HAP-1 (cell line): ENCODE measurements around the gene NAALADL2.
"Not testable (repeated sequence)": the region's sequence is repeated elsewhere in the genome, so short reads cannot be mapped to it uniquely, and the experiment has no call there.

ENCODE experiments used
- DNase-seq, 2 experiments: peaks; one replicate each; pipeline ENCODE4 v3.0.0-alpha.2; 2016 to 2020; ENCODE audit warnings: low spot score in 2 of 2
- H3K27me3 ChIP-seq: fragments of 250-450 bp; sonication (Bioruptor Pico); 2 replicates; pipeline ENCODE4 v1.5.1; 2020; ENCODE audit warnings: low read depth, mild to moderate bottlenecking, moderate library complexity
- H3K36me3 ChIP-seq: fragments of 250-450 bp; sonication (Bioruptor Pico); replicated peaks from 2 replicates; pipeline ENCODE4 v1.5.1; 2020; ENCODE audit warnings: mild to moderate bottlenecking
- H3K4me1 ChIP-seq: fragments of 250-450 bp; sonication (Bioruptor Pico); 2 replicates; pipeline ENCODE4 v1.5.1; 2020; ENCODE audit warnings: mild to moderate bottlenecking
- H3K4me3 ChIP-seq: fragments of 250-450 bp; sonication (Bioruptor Pico); 2 replicates; pipeline ENCODE4 v1.5.1; 2020; ENCODE audit warnings: mild to moderate bottlenecking, moderate library complexity
- H3K9me3 ChIP-seq: fragments of 250-450 bp; sonication (Bioruptor Pico); 2 replicates; pipeline ENCODE4 v1.5.1; 2020; ENCODE audit warnings: mild to moderate bottlenecking, moderate library complexity
- in situ Hi-C: fragments of 300-500 bp; cut with MboI; formaldehyde crosslinking; loops from 3 replicates; pipeline ENCODE4 v1.14.3; 2020; ENCODE audit warnings: low sequenced_read_pairs, inconsistent platforms, mixed read lengths

NAALADL2 gene

DNA sequence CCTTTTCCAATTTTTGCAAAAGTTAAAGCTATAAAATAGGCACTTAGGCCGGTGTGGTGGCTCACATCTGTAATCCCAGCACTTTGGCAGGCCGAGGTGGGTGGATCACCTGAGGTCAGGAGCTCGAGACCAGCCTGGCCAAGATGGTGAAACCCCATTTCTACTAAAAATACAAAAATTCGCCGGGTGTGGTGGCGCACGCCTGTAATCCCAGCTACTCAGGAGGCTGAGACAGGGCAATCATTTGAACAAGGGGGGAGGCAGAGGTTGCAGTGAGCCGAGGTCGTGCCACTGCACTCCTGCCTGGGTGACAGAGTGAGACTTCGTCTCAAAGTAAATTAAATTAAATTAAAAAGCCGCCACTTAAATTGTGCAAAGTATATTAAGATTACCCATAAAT, 412.3 kb downstream of the NAALADL2 start:
- H3K4me1 ChIP-seq: peaks cover 13% of the 10 kb centered on the region
- H3K36me3 ChIP-seq, H3K27me3 ChIP-seq, DNase-seq, H3K9me3 ChIP-seq, H3K4me3 ChIP-seq, in situ Hi-C loops: not testable (repeated sequence)

DNA sequence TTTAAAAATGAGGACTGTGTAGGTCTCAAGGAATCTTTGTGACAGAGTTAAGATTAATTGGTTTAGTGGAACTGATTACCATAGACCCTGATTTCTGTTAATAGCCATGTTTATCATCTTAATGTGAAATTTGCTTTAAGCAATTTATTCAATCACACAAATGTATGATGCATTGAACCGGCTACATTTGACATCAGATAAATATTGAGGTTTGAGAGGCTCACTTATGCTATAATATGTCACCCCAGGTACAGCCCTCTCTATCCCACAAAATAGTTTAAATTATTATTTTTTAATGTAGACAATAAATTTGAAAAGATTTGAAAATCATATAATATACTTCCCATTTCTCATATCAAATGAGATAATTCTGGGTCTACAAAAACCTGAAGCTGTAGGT, 413.3 kb downstream of the NAALADL2 start:
- Histone ChIP-seq H3K27me3 (no peaks in the 10 kb centered on the region), H3K9me3 (no peaks in the 10 kb centered on the region), H3K4me3 (no peak overlapping the region), H3K36me3 (no peaks in the 10 kb centered on the region), H3K4me1 (peaks cover 13% of the 10 kb centered on the region)
- in situ Hi-C loops: no loop called here
- DNase-seq: no peak

GRCh38 chr3:175273573-175273972, 414.4 kb downstream of the NAALADL2 start:
- Histone ChIP-seq H3K4me3 (no peak overlapping the region), H3K36me3 (no peaks in the 10 kb centered on the region), H3K4me1 (peaks cover 13% of the 10 kb centered on the region), H3K9me3 (no peaks in the 10 kb centered on the region), H3K27me3 (no peaks in the 10 kb centered on the region)
- in situ Hi-C loops: no loop called here
- DNase-seq: no peak

GRCh38 chr3:175274056-175274455, 414.9 kb downstream of the NAALADL2 start:
- no peak for DNase-seq
- no peaks in the 10 kb centered on the region for H3K27me3 ChIP-seq
- in situ Hi-C loops: no loop called here
- no peak overlapping the region for H3K4me3 ChIP-seq
- H3K36me3 ChIP-seq: no peaks in the 10 kb centered on the region
- peaks cover 13% of the 10 kb centered on the region for H3K4me1 ChIP-seq
- no peaks in the 10 kb centered on the region for H3K9me3 ChIP-seq

GRCh38 chr3:175274474-175275218, 415.5 kb downstream of the NAALADL2 start:
- Histone ChIP-seq H3K9me3 (no peaks in the 10 kb centered on the region), H3K4me1 (peaks cover 13% of the 10 kb centered on the region), H3K4me3 (no peak overlapping the region), H3K36me3 (no peaks in the 10 kb centered on the region), H3K27me3 (no peaks in the 10 kb centered on the region)
- DNase-seq: no peak
- in situ Hi-C loops: no loop called here

- no peaks in the 10 kb centered on the region for H3K27me3 ChIP-seq
- in situ Hi-C loops: no loop called here
- H3K4me1 ChIP-seq: no peaks in the 10 kb centered on the region
- DNase-seq: no peak
- no peaks in the 10 kb centered on the region for H3K9me3 ChIP-seq
- H3K4me3 ChIP-seq: no peak overlapping the region
- no peaks in the 10 kb centered on the region for H3K36me3 ChIP-seq
These were observed 419.5 kb downstream of the NAALADL2 start for GRCh38 chr3:175278680-175279079.

- Histone ChIP-seq H3K27me3 (no peaks in the 10 kb centered on the region), H3K4me1 (no peaks in the 10 kb centered on the region), H3K36me3 (no peaks in the 10 kb centered on the region), H3K4me3 (no peak overlapping the region), H3K9me3 (no peaks in the 10 kb centered on the region)
- in situ Hi-C loops: no loop called here
- no peak for DNase-seq
These were observed 420.3 kb downstream of the NAALADL2 start for GRCh38 chr3:175279457-175279856.

- no peaks in the 10 kb centered on the region for H3K9me3 ChIP-seq
- DNase-seq: no peak
These were observed 420.8 kb downstream of the NAALADL2 start for GRCh38 chr3:175279911-175280310.

GRCh38 chr3:175287361-175287963, 428.3 kb downstream of the NAALADL2 start:
- no peaks in the 10 kb centered on the region for H3K4me1 ChIP-seq
- no peaks in the 10 kb centered on the region for H3K27me3 ChIP-seq
- no peak for DNase-seq
- H3K4me3 ChIP-seq: no peak overlapping the region
- no peaks in the 10 kb centered on the region for H3K36me3 ChIP-seq
- in situ Hi-C loops: no loop called here
- no peaks in the 10 kb centered on the region for H3K9me3 ChIP-seq

More at GRCh38 chr3:175279911-175280310, 420.8 kb downstream of the NAALADL2 start:
- in situ Hi-C loops: no loop called here
- Histone ChIP-seq H3K27me3 (no peaks in the 10 kb centered on the region), H3K36me3 (no peaks in the 10 kb centered on the region), H3K4me3 (no peak overlapping the region), H3K4me1 (no peaks in the 10 kb centered on the region)

DNA sequence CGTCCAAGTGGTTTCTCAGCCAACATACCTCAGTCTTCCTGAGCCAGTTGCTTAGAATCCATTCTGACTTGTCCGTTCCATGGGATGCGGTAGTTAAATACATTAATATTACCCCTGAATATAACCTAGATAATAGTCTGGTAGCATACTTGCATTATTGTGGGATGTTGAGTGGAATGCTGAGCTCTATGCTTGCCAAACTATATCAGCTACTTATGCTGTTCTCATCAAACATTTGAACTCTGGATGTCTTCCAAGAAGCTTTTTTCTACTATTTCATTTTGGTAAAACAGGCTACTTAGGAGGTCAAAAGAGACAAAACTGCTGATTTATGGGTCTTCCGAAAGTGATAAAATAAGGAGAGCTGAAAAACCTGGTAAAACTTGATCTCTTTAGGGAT, 429.5 kb downstream of the NAALADL2 start:
- no peak overlapping the region for H3K4me3 ChIP-seq
- no peaks in the 10 kb centered on the region for H3K4me1 ChIP-seq
- in situ Hi-C loops: no loop called here
- no peak for DNase-seq
- H3K9me3 ChIP-seq: no peaks in the 10 kb centered on the region
- no peaks in the 10 kb centered on the region for H3K36me3 ChIP-seq
- no peaks in the 10 kb centered on the region for H3K27me3 ChIP-seq

DNA sequence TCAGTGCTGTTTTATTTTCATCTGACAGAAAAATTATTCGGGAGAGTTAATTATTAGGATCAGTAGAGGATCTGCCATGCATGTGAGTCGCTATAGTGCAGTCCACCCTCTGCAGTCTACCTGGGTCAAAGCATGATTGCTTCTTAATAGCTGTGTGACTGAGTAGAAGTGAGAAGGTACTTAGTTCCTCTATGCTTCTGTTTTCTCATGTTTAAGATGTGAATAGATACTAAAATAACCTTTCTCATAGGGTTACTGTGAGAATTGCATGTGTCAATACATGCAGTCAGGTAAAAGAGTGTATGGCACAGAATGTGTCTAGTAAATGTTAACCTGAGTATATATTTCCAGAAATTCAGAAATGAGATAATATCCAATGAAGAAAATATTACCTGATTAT, 435.7 kb downstream of the NAALADL2 start:
- no peaks in the 10 kb centered on the region for H3K9me3 ChIP-seq
- H3K4me3 ChIP-seq: no peak overlapping the region
- in situ Hi-C loops: no loop called here
- no peaks in the 10 kb centered on the region for H3K27me3 ChIP-seq
- no peaks in the 10 kb centered on the region for H3K36me3 ChIP-seq
- no peaks in the 10 kb centered on the region for H3K4me1 ChIP-seq
- DNase-seq: no peak

DNA sequence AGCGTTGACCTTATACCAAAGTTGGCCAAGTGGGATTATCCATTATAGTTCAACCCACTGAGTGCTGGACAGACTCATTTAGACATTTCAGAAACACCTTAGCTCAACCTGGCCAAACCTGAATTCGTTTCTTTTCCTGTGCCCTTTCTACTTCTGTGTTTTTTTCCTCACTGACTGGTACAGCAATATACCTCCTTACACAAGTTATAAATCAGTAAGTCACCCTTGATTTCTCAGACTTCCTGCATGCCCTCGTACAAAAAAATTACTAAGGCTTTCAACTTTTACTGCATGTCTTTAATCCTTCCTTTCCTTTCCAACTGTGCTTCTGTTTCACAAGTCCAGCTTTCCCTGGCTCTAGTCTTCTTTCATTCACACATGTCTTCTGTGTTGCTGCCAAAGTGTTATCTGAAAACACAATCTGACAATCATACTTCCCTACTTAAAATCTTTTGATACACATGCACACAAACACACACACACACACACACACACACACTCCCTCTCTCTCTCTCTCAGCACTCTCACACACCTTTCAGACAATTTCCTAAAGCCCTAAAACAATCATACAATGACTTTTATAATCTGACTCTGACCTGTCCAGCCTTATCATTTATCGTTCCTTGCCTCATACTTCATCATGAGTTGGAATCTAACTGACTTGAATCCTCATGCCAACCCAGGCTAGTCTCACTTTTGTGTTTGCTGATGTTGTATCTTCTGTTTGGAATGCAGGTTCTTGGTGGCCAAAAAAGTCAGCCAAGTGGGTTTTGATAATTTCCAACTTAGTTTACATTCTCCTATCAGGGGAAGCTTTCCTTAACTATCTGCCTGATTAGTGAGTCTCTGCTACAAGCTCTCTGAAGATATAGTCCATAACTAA, 436.4 kb downstream of the NAALADL2 start:
- Histone ChIP-seq H3K4me3 (no peak overlapping the region), H3K27me3 (no peaks in the 10 kb centered on the region), H3K9me3 (no peaks in the 10 kb centered on the region), H3K4me1 (no peaks in the 10 kb centered on the region), H3K36me3 (no peaks in the 10 kb centered on the region)
- no peak for DNase-seq
- in situ Hi-C loops: no loop called here

DNA sequence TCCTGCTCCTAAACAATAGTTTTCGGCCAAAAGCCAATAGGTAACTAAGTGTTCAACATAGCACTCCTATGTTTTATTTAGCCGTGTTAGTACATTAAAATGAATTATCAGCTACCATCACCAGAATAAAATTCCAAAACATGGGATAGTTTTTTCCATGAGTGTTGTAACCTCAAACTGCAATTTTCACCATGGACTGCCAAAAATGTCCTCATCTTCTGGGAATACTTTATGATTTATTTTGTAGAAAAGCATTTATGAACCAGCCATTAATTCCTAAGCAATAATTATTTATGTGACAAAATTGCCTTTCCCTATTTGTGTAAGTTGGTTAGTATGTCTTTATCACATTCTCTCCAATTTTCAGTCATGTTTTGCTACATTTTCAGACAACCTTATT, 438.1 kb downstream of the NAALADL2 start:
- Histone ChIP-seq H3K4me3 (no peak overlapping the region), H3K27me3 (no peaks in the 10 kb centered on the region), H3K4me1 (no peaks in the 10 kb centered on the region), H3K9me3 (no peaks in the 10 kb centered on the region), H3K36me3 (no peaks in the 10 kb centered on the region)
- in situ Hi-C loops: no loop called here
- no peak for DNase-seq

DNA sequence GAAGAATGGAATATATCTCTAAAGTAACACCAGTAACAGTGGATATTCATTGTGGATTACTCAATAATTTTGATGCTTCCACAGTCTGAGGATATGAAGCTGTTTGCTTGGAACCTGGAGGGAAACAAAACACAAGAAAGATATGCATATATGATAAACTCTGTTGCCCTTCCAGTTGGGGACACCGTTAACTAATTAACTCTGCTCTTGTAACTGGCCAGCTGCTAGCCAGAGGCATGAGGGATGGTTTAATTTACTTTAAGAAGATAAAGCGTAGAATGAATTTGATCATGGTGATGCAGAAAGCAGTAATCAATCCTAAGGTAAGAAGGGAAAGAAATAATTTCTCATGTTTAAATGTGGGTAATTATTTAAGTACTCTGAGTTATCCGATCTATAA, 442.6 kb downstream of the NAALADL2 start:
- no peaks in the 10 kb centered on the region for H3K27me3 ChIP-seq
- no peak overlapping the region for H3K4me3 ChIP-seq
- no peaks in the 10 kb centered on the region for H3K9me3 ChIP-seq
- DNase-seq: no peak
- no peaks in the 10 kb centered on the region for H3K36me3 ChIP-seq
- in situ Hi-C loops: no loop called here
- no peaks in the 10 kb centered on the region for H3K4me1 ChIP-seq
